Trophoblast cell (in vitro differentiated cells and primary cell): ENCODE results near the gene IFT57. TPM values are rescaled to one million over a fixed set of nuclear protein-coding genes. Genes with fewer than 3 reads are reported as not detected.
A peak's percentile ranks its signal among the peaks of the same experiment; 100 is the strongest.
"Not testable (repeated sequence)": the region's sequence is repeated elsewhere in the genome, so short reads cannot be mapped to it uniquely, and the experiment has no call there.

Experiments
- DNase-seq, 2 donors: peaks; one replicate each; pipeline ENCODE4 v3.0.0-alpha.2; 2016
- H2AFZ ChIP-seq: 2 replicates; pipeline ENCODE4 v1.6.1; 2013; ENCODE audit warnings: low read length, moderate library complexity, mild to moderate bottlenecking; ENCODE audit not compliant: insufficient read depth, poor library complexity
- H2AK5ac ChIP-seq: 2 replicates; pipeline ENCODE4 v1.6.1; 2013; ENCODE audit warnings: mild to moderate bottlenecking, low read length
- H2BK120ac ChIP-seq: 2 replicates; pipeline ENCODE4 v1.6.1; 2013; ENCODE audit warnings: low read length, mild to moderate bottlenecking, moderate library complexity; ENCODE audit not compliant: insufficient read depth, poor library complexity
- H2BK12ac ChIP-seq: 2 replicates; pipeline ENCODE4 v1.6.1; 2013; ENCODE audit warnings: mild to moderate bottlenecking, low read length, moderate library complexity
- H2BK5ac ChIP-seq: 2 replicates; pipeline ENCODE4 v1.6.1; 2013; ENCODE audit warnings: low read length, low read depth, moderate library complexity, mild to moderate bottlenecking; ENCODE audit not compliant: poor library complexity
- H3K14ac ChIP-seq: 2 replicates; pipeline ENCODE4 v1.6.1; 2013; ENCODE audit warnings: mild to moderate bottlenecking, low read length
- H3K18ac ChIP-seq: 2 replicates; pipeline ENCODE4 v1.6.1; 2013; ENCODE audit warnings: mild to moderate bottlenecking, low read length
- H3K23ac ChIP-seq: 2 replicates; pipeline ENCODE4 v1.6.1; 2013; ENCODE audit warnings: low read length
- H3K27ac ChIP-seq: 2 replicates; pipeline ENCODE4 v1.5.1; 2013; ENCODE audit warnings: low read depth, mild to moderate bottlenecking, inconsistent platforms, low read length, moderate library complexity
- H3K27me3 ChIP-seq: 2 replicates; pipeline ENCODE4 v1.6.1; 2013; ENCODE audit warnings: inconsistent platforms, mild to moderate bottlenecking, low read length, moderate library complexity; ENCODE audit not compliant: insufficient read depth
- H3K36me3 ChIP-seq, 2 experiments: 1 replicate in 1 of 2; 2 replicates in 1 of 2; pipeline ENCODE4 v1.6.1; 2013; ENCODE audit warnings: low read length in 2 of 2, mild to moderate bottlenecking in 2 of 2, moderate library complexity in 1 of 2; ENCODE audit not compliant: insufficient read depth in 2 of 2, control insufficient read depth in 1 of 2
- H3K4ac ChIP-seq: 2 replicates; pipeline ENCODE4 v1.6.1; 2013; ENCODE audit warnings: low read depth, mild to moderate bottlenecking, low read length, moderate library complexity
- H3K4me1 ChIP-seq, 2 experiments: 1 replicate in 1 of 2; 2 replicates in 1 of 2; pipeline ENCODE4 v1.6.1; 2013; ENCODE audit warnings: low read length in 2 of 2, mild to moderate bottlenecking in 2 of 2, moderate library complexity in 1 of 2; ENCODE audit not compliant: insufficient read depth in 2 of 2, control insufficient read depth in 1 of 2
- H3K4me2 ChIP-seq: 2 replicates; pipeline ENCODE4 v1.6.1; 2013; ENCODE audit warnings: inconsistent platforms, mild to moderate bottlenecking, low read length, moderate library complexity
- H3K4me3 ChIP-seq: 2 replicates; pipeline ENCODE4 v1.5.1; 2013; ENCODE audit warnings: mild to moderate bottlenecking, low read depth, low read length, inconsistent platforms
- H3K79me1 ChIP-seq: one replicate; pipeline ENCODE4 v1.6.1; 2013; ENCODE audit warnings: low read length
- H3K79me2 ChIP-seq: 2 replicates; pipeline ENCODE4 v1.6.1; 2013; ENCODE audit warnings: low read length, mild to moderate bottlenecking; ENCODE audit not compliant: control insufficient read depth, insufficient read depth, poor library complexity
- H3K9ac ChIP-seq: 2 replicates; pipeline ENCODE4 v1.6.1; 2013; ENCODE audit warnings: mild to moderate bottlenecking, low read length
- H3K9me3 ChIP-seq: 2 replicates; pipeline ENCODE4 v1.6.1; 2013; ENCODE audit warnings: low read depth, mild to moderate bottlenecking, control low read depth, inconsistent platforms, low read length; ENCODE audit not compliant: insufficient read depth
- H4K12ac ChIP-seq: 2 replicates; pipeline ENCODE4 v1.6.1; 2013; ENCODE audit warnings: low read depth, mild to moderate bottlenecking, low read length, moderate library complexity
- H4K8ac ChIP-seq: 2 replicates; pipeline ENCODE4 v1.6.1; 2013; ENCODE audit warnings: low read depth, mild to moderate bottlenecking, low read length, moderate library complexity
- H4K91ac ChIP-seq: one replicate; pipeline ENCODE4 v1.6.1; 2013; ENCODE audit warnings: low read depth, mild to moderate bottlenecking, low read length, moderate library complexity
- WGBS: extraction: QIAGEN DNeasy Blood & Tissue Kit; methylation state at CpG from one replicate; pipeline ENCODE4 v1.1.7; 2013; ENCODE audit warnings: missing lambda C conversion rate; ENCODE audit not compliant: insufficient read length, insufficient coverage; ENCODE audit errors: extremely low coverage; 5-methylcytosine and 5-hydroxymethylcytosine counted together
- polyA plus RNA-seq: library from polyadenylated mRNA; stranded (reverse); fragments of 200-250 nt; gene quantifications from 2 replicates; pipeline ENCODE4 v1.2.3, GENCODE V29; 2013

Gene IFT57, protein sequence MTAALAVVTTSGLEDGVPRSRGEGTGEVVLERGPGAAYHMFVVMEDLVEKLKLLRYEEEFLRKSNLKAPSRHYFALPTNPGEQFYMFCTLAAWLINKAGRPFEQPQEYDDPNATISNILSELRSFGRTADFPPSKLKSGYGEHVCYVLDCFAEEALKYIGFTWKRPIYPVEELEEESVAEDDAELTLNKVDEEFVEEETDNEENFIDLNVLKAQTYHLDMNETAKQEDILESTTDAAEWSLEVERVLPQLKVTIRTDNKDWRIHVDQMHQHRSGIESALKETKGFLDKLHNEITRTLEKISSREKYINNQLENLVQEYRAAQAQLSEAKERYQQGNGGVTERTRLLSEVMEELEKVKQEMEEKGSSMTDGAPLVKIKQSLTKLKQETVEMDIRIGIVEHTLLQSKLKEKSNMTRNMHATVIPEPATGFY
- 12.8 and 15.3 TPM in 2 replicates for polyA plus RNA-seq

DNA sequence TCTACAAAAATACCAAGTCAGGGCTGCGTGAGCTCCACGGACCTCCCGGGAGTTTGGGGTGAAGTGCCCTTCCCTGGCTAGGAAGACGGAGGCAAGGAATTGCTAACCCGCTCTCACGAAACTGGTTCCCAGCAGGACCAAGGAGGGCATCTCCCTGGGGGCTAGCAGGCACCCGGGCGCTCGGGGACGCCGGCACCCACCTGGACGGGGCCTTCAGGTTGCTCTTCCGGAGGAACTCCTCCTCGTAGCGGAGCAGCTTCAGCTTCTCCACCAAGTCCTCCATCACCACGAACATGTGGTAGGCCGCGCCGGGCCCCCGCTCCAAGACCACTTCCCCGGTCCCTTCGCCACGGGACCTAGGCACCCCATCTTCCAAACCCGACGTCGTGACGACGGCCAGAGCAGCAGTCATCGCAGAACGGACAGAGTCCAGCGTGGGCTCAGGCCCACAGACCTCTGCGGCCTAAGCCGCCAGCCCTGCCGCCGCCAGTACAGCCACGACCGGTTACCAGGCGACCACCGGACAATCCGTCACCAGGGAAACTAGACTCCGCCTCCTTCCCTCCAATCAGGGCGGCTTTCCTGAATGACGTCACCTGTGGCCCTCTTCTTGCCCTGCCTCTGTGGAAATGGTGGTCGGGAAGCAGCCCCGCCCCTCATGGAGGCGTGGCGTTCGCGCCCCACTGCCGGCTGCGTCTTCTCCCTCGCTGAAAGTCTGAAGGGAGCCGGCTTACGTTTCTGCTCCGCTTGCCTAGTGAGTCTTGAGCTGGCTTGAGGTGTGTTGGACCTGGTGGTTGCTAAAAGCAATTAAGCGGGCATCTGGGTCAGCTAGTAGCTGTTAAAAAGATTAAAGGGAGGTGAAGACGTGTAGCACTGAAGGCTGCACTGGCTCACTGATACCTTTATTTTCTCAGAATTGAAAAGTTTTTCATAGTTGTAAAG is at the start of gene IFT57:
Gene IFT57 (minus strand): TSS at position 514 of the 942 bp plus-strand sequence. CDS start 102 bp downstream, at position 412.
- peak within 1 kb of the TSS; percentile 0 for H2BK120ac ChIP-seq
- no peak within 1 kb of the TSS for H3K4ac ChIP-seq
- H3K4me3 ChIP-seq, result peak within 1 kb of the TSS; percentile 81
- no peak within 1 kb of the TSS for H2AK5ac ChIP-seq
- H3K9ac ChIP-seq, result peak within 1 kb of the TSS; percentile 1
- H4K91ac ChIP-seq, result peak within 1 kb of the TSS; percentile 40
- peaks cover 2% of the 10 kb centered on the region for H3K79me2 ChIP-seq
- H3K4me1 ChIP-seq, result no peaks in the 10 kb centered on the region
- no peak within 1 kb of the TSS for H2BK5ac ChIP-seq
- WGBS, result no CpG with 5 or more reads among the region's 57 CpGs
- no peak within 1 kb of the TSS for H2BK12ac ChIP-seq
- H3K27ac ChIP-seq, result no peak within 1 kb of the TSS
- H3K23ac ChIP-seq, result no peak within 1 kb of the TSS
- peak within 1 kb of the TSS; percentile 55 for H4K8ac ChIP-seq
- H3K18ac ChIP-seq, result no peak within 1 kb of the TSS
- peak within 1 kb of the TSS; percentile 79 for H3K4me2 ChIP-seq
- no peak within 1 kb of the TSS for H4K12ac ChIP-seq
- no peaks in the 10 kb centered on the region for H3K9me3 ChIP-seq
- H3K79me1 ChIP-seq, result no peaks in the 10 kb centered on the region
- H3K27me3 ChIP-seq, result no peaks in the 10 kb centered on the region
- DNase-seq, result peak; percentile 95 to 98
- H2AFZ ChIP-seq, result peak within 1 kb of the TSS; percentile 76
- no peaks in the 10 kb centered on the region for H3K36me3 ChIP-seq
- peak within 1 kb of the TSS; percentile 1 for H3K14ac ChIP-seq

- Histone ChIP-seq H3K23ac (no peak overlapping the region), H3K18ac (no peak overlapping the region), H3K79me2 (no peaks in the 10 kb centered on the region), H3K4me2 (no peak overlapping the region), H3K4me3 (no peak overlapping the region), H3K9me3 (no peaks in the 10 kb centered on the region), H2AK5ac (no peak overlapping the region), H2BK5ac (no peak overlapping the region), H3K27me3 (no peaks in the 10 kb centered on the region), H3K4me1 (peaks cover 0 to 4% of the 10 kb centered on the region in 2 experiments), H3K79me1 (peaks cover 6% of the 10 kb centered on the region), H4K12ac (no peak overlapping the region), H2BK12ac (no peak overlapping the region), H4K91ac (no peak overlapping the region), H3K27ac (no peak overlapping the region), H3K14ac (no peak overlapping the region), H3K36me3 (no peaks in the 10 kb centered on the region), H2BK120ac (no peak overlapping the region), H3K4ac (no peak overlapping the region), H3K9ac (no peak overlapping the region), H4K8ac (no peak overlapping the region), H2AFZ (no peak overlapping the region)
- WGBS, result no CpG with 5 or more reads among the region's 2 CpGs
- no peak for DNase-seq
Observed at GRCh38 chr3:108271626-108272025, 49.4 kb upstream of the IFT57 start.

DNA sequence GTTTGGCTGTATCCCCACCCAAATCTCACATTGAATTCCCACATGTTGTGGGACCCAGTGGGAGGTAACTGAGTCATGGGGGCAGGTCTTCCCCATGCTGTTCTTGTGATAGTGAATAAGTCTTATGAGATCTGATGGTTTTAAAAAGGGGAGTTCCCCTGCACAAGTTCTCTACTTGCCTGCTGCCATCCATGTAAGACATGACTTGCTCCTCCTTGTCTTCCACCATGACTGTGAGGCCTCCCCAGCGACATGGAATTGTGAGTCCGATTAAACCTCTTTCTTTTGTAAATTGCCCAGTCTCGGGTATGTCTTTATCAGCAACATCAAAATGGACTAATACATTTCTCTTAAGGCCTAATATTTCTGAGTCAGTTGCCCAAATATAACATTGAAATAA is 46.0 kb upstream of the IFT57 start:
- H3K79me1 ChIP-seq, H2BK120ac ChIP-seq, H3K4me3 ChIP-seq: not testable (repeated sequence)

GRCh38 chr3:108264534-108265298 is 42.5 kb upstream of the IFT57 start:
- no CpG with 5 or more reads among the region's 5 CpGs for WGBS

More for the DNA sequence above, 46.0 kb upstream of the IFT57 start:
- WGBS, result no CpG with 5 or more reads among the region's 3 CpGs
- not testable (repeated sequence) for H3K4ac ChIP-seq, H3K9me3 ChIP-seq, H2BK5ac ChIP-seq, H4K8ac ChIP-seq, H3K9ac ChIP-seq, DNase-seq, H3K14ac ChIP-seq, H3K4me1 ChIP-seq, H3K27me3 ChIP-seq, H3K36me3 ChIP-seq, H3K23ac ChIP-seq, H3K79me2 ChIP-seq, H3K4me2 ChIP-seq, H2BK12ac ChIP-seq, H3K18ac ChIP-seq, H2AK5ac ChIP-seq, H4K12ac ChIP-seq, H3K27ac ChIP-seq, H4K91ac ChIP-seq, H2AFZ ChIP-seq

More at GRCh38 chr3:108264534-108265298, 42.5 kb upstream of the IFT57 start:
- H3K4me3 ChIP-seq, H3K79me1 ChIP-seq, H2AFZ ChIP-seq, H4K91ac ChIP-seq, H3K23ac ChIP-seq, H3K18ac ChIP-seq, H4K12ac ChIP-seq, H3K27ac ChIP-seq, H2AK5ac ChIP-seq, H3K36me3 ChIP-seq, DNase-seq, H3K9ac ChIP-seq, H3K4me1 ChIP-seq, H2BK5ac ChIP-seq, H4K8ac ChIP-seq, H3K79me2 ChIP-seq, H3K9me3 ChIP-seq, H2BK120ac ChIP-seq, H3K4me2 ChIP-seq, H3K14ac ChIP-seq, H3K27me3 ChIP-seq, H3K4ac ChIP-seq, H2BK12ac ChIP-seq: not testable (repeated sequence)
